ENCODE measurements around the gene DNAJB8.

Gene DNAJB8

DNA sequence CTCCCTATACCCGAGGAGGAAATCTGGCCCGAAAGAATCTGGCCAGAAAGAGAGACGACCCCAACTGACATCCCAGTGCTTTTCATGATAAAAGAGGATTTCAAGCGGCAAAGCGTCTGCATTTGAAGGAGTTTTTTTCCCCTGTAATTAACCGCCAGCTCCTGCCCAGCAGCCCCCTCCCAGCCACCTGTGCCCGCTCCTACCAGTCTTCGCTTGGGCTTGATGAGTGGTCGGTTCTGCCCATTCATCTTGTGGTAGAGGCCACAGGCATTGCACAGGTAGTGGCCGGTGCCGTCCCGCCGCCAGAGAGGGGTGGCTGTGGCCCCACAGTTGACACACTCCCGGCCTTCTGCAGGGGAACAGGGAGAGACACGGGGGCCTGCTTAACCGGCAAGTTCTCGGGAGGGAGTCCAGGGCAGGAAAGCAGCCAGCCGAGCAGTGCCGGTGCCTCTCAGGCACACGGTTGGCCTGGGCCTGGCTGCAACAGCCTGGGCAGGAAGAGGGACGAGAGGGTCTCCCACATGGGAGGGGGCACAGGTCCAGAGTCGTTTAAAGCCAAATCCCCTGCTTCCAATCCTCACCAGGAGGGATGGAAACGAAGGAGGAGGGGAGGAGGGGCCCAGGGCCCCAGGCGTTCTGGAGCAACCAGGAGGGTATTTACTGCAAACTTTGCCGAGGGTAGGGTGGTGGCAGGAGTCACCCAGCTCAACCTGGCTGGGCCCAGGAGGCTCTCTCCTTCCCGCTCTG, 17.1 kb upstream of the DNAJB8 start:
- DNase-seq (ENCODE audit: low read depth in 2 of 2): no peak

- DNase-seq (ENCODE audit: low read depth in 2 of 2): no peak
These were observed 16.3 kb upstream of the DNAJB8 start for GRCh38 chr3:128482666-128483656.

GRCh38 chr3:128482175-128482574, 15.5 kb upstream of the DNAJB8 start:
- DNase-seq (ENCODE audit: low read depth in 2 of 2): no peak

- no peak for DNase-seq (ENCODE audit: low read depth in 2 of 2)
These were observed 14.8 kb upstream of the DNAJB8 start for GRCh38 chr3:128481438-128481942.

DNA sequence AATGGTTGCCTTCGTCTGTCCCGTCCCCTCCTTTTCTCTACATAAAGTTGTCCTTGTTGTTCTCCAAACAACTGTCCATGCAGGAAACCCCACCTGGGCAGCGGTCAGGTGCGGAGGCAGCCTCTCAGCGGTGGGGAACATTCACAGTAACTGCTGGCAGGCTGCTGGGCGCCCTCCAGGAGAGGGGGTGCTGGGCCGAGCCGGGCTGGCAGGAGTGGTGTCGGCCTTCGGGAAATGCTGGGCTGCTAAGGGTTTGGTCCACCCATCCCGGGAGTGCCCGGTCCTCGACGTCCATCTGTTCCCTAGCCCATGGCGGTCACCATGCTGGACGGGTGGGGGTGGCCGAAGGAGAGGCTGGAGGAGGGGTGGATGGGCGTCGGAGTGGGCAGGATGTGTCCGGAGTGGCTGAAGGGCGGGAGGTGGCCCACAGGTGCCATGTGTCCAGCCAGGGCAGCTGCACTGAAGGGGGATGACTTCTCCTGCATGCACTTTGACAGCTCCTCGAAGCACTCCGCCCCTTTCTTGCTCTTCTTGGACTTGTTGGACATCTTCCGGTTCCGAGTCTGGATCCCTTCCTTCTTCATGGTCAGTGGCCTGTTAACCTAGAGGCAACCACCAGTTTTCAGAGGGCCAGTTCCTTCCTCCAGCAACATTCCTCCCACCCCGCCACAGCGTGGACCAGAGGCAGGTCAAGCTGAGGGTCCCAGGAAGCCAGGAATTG, 14.2 kb upstream of the DNAJB8 start:
- DNase-seq (ENCODE audit: low read depth in 2 of 2): no peak

DNA sequence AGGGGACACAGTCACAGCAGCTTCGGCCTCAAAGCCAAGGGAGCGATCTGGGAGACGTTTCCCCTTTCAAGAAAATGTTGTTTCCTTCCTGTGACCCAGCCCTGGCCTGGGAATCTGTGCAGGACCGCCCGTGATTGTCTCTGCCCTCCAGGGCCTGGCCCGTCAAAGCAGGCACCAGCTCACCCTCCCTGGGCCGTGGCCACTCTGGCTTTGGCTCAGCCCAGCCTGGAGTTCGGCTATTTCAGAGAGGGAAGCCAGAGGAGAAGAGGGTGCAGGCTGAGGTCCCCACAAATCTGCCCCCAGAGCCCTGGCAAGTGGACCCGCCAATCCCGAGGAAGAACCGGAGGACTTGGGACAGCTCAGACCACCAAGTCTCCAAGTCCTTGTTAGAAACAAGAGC, 13.6 kb upstream of the DNAJB8 start:
- DNase-seq (ENCODE audit: low read depth in 2 of 2): no peak

- no peak for DNase-seq (ENCODE audit: low read depth in 2 of 2)
These were observed 12.9 kb upstream of the DNAJB8 start for GRCh38 chr3:128479558-128480086.

DNA sequence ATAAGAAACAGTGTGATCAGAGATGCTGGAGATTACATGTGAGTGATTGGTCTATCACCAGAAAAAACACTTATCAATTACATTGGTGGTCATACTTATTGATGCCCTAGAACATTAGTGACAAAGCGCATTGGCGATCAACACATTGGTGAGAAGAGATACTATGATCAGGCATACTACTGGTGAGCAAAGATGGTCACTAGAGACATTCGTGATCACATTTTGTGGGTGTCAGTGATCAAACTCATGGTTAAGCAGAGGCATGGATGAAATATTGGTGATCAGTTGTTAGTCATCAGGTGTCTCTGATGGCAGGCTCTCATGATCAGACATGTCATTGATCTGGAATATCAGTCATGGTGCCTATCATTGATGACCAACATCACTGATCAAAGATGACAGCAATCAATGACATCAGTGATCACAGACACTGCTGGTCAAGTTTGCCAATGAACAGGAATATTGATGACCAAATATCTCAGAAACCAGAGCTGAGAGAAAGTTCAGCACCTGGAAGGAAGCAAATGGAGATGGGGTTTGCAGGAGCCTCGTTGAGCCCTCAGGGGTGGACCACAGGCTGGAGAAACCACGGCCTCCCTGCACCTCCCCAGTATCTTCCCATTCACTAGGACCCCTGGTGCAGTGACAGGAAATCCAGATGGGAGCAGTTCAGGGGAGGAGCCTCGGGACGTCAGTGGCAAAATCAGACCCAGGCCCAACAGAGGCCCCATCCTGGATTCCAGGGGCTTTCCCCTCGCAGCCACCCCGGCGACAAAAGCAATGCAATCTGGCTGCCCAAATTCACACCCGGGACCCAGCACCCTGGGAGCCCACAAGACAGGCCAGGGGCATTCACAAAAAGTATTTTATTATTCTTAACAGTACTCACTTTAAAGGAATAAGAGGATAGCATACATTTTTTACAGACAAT, 12.2 kb upstream of the DNAJB8 start:
- no peak for DNase-seq (ENCODE audit: low read depth in 2 of 2)

DNA sequence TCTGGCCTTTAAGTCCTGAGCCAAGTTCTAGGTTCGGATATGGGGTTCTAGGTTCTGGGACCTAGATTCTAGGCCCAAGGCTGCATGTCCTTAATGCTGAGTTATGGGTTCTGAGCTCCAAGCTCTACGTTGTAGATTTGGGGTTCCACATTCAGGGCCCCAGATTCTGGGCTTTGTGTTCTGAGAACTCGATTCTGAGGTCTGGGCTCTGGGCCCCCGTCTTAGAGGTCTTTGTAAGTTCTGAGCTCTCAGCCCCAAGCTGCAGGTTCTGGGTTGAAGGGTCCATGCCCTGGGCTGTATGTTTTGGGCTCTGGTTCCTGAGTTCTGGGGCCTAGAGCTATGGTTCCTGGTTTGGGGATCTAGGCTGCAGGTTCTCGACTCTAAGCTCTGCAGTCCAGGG, 10.0 kb upstream of the DNAJB8 start:
- DNase-seq (ENCODE audit: low read depth in 2 of 2): no peak

- DNase-seq (ENCODE audit: low read depth in 2 of 2): no peak
These were observed 8.7 kb upstream of the DNAJB8 start for GRCh38 chr3:128475355-128475754.

DNA sequence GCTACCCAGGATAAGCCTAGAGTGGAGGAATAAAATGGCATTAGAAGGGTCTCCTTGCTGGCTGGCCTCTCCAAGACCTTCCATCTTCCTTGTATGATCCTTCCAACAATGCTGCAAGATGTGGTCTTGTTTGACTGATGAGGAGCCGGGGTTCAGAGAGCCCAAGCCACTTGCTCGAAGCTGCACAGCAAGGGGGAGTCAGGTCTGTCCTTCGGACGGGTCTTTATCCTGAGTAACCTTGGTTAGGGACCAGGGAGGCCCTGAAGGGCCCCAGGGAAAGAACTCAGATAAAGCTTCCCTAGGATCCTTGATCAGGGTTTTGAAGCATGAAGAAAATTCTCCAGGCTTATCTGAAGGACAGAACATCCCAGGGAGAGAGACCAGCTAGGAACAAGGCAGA, 7.0 kb upstream of the DNAJB8 start:
- no peak for DNase-seq (ENCODE audit: low read depth in 2 of 2)

DNA sequence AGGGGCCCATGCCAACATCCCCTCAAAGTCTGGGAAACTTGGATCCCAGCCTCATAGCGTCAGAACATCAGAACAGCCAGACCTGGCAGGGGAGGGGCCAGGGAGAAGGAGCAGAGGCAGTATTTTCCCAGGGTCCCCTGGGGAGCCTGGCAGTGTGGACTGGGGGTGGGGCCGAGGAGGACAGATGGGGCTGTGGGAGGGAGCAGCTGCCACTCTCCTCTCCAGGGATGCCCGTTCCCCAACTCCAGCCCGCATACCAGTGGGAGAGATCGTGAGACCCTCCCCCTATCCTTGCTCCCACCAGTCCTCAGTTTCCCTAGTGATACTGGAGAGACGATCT, 6.5 kb upstream of the DNAJB8 start:
- no peak for DNase-seq (ENCODE audit: low read depth in 2 of 2)

DNA sequence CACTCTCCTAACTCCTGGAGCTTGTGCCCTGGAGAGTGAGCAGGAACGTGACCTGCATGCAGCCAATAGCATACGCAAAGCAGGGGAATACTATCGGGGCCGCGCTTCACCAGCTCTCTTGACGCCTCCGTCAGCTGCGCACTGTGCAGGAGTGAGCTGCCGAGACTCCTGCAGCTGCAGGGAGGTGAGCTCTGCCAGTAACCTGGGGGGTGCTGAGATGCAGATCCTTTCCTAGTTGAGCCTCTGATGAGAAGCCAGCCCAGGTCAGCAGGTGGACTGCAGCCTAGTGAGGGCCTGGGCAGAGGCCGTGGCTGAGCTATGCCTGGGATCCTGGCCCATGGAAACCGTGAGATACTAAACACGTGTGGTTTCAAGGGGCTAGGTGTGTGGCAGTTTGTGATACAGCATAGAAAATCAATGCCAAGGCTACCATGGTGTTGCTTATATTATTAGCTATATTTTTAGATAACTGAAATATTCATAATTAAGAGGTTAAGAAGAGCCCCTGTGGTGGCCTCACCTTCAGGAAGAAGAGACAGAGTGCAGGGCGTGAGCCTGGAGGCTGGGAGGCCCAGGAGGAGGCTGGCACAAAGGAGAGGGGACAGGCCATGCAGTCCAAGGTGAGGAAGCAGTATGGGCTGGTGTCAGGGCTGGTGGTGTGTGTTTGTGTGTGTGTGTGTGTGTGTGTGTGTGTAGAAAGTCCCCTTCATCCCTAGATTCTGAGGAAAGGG, 5.9 kb upstream of the DNAJB8 start:
- DNase-seq (ENCODE audit: low read depth in 2 of 2): no peak

GRCh38 chr3:128471720-128472119, 5.0 kb upstream of the DNAJB8 start:
- no peak for DNase-seq (ENCODE audit: low read depth in 2 of 2)

DNA sequence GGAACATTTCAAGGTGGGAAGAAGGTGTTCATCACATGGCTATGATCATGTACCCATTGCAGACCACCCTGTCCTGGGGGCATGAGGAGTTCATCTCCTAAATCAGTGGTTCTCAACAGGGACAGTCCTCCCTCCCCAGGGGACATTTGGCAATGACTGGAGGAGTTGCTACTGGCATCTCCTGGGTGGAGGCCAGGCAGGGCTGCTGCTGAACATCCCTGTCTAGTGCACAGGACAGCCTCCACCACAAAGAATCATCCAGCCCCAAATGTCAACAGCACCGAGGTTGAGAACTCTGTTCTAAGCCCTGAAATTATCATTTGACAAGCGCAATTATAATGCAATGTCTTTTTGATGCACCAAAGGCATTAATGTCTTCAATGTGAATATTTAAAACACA, 4.4 kb upstream of the DNAJB8 start:
- DNase-seq (ENCODE audit: low read depth in 2 of 2): no peak

- no peak for DNase-seq (ENCODE audit: low read depth in 2 of 2)
These were observed 3.6 kb upstream of the DNAJB8 start for GRCh38 chr3:128470134-128470899.

DNA sequence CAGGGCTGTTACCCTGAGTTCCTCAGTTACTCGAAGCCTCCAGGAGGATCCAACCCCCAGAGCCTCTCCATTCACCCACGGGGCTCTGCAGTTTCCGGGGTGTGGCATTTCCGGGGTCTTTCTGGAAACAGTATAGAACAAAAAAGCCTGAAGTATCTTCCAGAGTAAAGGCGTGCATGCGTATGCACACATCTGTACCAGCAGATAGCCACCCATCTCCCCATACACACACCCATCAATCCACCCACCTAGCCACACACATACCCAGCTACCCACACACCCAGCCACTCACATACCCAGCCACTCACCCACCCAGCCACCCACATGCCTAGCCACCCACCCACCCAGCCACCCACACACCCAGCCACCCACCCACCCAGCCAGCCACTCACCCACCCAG, 2.9 kb upstream of the DNAJB8 start:
- DNase-seq (ENCODE audit: low read depth in 2 of 2): no peak

DNA sequence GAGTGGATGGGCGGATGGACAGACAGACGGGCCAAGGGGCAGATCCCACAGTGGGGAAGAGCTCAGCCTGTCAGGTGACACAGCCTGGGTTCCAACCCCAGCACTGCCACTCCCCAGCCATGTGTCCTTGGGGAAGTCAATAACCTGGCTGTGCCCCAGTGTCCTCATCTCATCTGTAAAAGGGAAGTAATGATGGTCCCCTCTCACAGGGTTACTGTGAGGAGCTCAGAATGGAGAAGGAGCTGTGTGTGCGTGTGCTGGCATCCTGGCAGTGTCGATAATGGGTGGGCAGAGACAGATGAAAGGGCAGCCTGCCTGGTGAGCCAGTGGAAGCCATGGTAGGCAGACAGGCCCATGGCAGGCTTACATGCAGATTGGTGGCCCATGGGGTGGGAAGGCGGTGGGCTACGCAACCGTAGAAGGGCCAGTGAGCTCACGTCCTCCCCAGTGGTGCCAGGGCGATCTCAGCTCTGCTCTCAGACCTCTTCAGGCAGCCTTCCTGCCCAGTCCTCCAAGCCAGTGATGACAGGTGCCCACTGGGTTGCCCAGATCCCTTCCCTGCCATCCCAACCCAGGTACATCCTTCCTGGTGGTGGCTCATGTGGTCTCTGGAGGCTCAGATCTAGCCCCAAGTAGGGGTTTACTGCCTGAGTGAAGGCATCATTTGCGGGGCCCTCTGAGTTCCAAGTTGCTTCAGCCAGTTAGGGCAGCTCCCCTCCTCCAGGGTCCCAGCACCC, 2.3 kb upstream of the DNAJB8 start:
- no peak for DNase-seq (ENCODE audit: low read depth in 2 of 2)
